ENCODE data around the gene CNTNAP2.
"Not testable (repeated sequence)": the region's sequence is repeated elsewhere in the genome, so short reads cannot be mapped to it uniquely, and the experiment has no call there.

The CNTNAP2 gene

GRCh38 chr7:146902266-146902665, 785.7 kb downstream of the CNTNAP2 start:
- no peak for DNase-seq (ENCODE audit: low spot score)
- Histone ChIP-seq H3K4me3 (no peak overlapping the region), H3K27ac (no peak overlapping the region)
- TF ChIP-seq CTCF (IDR thresholded peaks at IDR 0.05): no peak

GRCh38 chr7:146902728-146903127, 786.1 kb downstream of the CNTNAP2 start:
- Histone ChIP-seq H3K27ac (no peak overlapping the region), H3K4me3 (no peak overlapping the region)
- TF ChIP-seq CTCF (IDR thresholded peaks at IDR 0.05): no peak
- DNase-seq (ENCODE audit: low spot score): no peak

GRCh38 chr7:146905746-146906145, 789.1 kb downstream of the CNTNAP2 start:
- H3K27ac ChIP-seq; H3K4me3 ChIP-seq; DNase-seq (ENCODE audit: low spot score): not testable (repeated sequence)

GRCh38 chr7:146922782-146923181, 806.2 kb downstream of the CNTNAP2 start:
- no peak for DNase-seq (ENCODE audit: low spot score)
- H3K4me3 ChIP-seq: no peak overlapping the region
- H3K27ac ChIP-seq: no peak overlapping the region
- no peak for TF ChIP-seq CTCF (IDR thresholded peaks at IDR 0.05)

GRCh38 chr7:146926841-146927240, 810.2 kb downstream of the CNTNAP2 start:
- TF ChIP-seq CTCF (IDR thresholded peaks at IDR 0.05): no peak
- H3K27ac ChIP-seq: no peak overlapping the region
- no peak overlapping the region for H3K4me3 ChIP-seq
- no peak for DNase-seq (ENCODE audit: low spot score)

GRCh38 chr7:146937836-146938235, 821.2 kb downstream of the CNTNAP2 start:
- DNase-seq (ENCODE audit: low spot score): no peak
- Histone ChIP-seq H3K27ac (no peak overlapping the region), H3K4me3 (no peak overlapping the region)
- no peak for TF ChIP-seq CTCF (IDR thresholded peaks at IDR 0.05)

- DNase-seq (ENCODE audit: low spot score): no peak
- no peak overlapping the region for H3K4me3 ChIP-seq
- TF ChIP-seq CTCF (IDR thresholded peaks at IDR 0.05): no peak
- H3K27ac ChIP-seq: no peak overlapping the region
These were observed 826.9 kb downstream of the CNTNAP2 start for GRCh38 chr7:146943483-146943882.

- DNase-seq (ENCODE audit: low spot score): no peak
- no peak overlapping the region for H3K4me3 ChIP-seq
- no peak for TF ChIP-seq CTCF (IDR thresholded peaks at IDR 0.05)
- no peak overlapping the region for H3K27ac ChIP-seq
These were observed 832.1 kb downstream of the CNTNAP2 start for GRCh38 chr7:146948703-146949102.

All from coronary artery (tissue), 2 donors.